MM.1S (cell line): ENCODE measurements around the gene KRT37.

Source experiments
- CTCF ChIP-seq: fragments of 300-600 bp; sonication (generic); IDR thresholded peaks from 2 replicates; pipeline ENCODE4 v1.5.1; 2016; ENCODE audit warnings: antibody characterized with exemption, low read length, mixed read lengths
- EZH2 ChIP-seq: fragments of 300-600 bp; sonication (generic); optimal IDR thresholded peaks from 2 replicates; pipeline ENCODE3; 2017; ENCODE audit warnings: low read depth, mild to moderate bottlenecking, antibody characterized with exemption, low read length, mixed read lengths
- EZH2phosphoT487 ChIP-seq: fragments of 300-600 bp; sonication (generic); IDR thresholded peaks from 2 replicates; pipeline ENCODE4 v1.6.1; 2018; ENCODE audit warnings: antibody characterized with exemption, low read length

DNA sequence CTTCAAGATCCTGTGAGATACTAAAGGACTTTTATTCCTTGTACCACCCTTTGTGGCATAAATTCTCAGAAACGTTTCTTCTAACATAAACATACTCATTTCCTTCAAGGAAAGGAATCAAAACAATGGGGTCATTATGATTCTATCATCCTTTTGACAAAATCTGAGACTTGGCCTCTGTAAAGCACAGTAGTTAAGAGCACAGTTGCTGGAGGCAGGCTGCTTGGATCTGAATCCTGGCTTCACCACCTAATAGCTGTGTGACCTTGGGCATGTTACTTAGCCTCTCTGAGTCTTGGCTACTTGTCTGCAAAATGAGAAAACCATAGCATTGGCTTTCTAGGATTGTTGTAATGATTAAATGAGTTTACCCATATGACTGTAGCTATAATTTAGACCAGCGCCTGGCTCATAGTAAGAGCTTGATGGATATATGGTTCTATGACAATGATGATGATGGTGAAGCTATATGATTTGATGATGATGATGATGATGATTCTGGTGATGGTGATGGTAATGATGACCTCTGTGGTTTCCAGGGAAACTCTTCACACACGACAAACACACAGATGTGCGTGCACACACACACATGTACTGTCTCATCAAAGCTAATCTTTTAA, 20.9 kb downstream of the KRT37 start:
- TF ChIP-seq EZH2: no peak
- TF ChIP-seq CTCF: no peak
- TF ChIP-seq EZH2phosphoT487: no peak
